Smooth muscle cell (in vitro differentiated cells): Measurements from ENCODE around the gene MS4A5. TPM values are rescaled to one million over a fixed set of nuclear protein-coding genes. Genes with fewer than 3 reads are reported as not detected.
"Not testable (repeated sequence)": the region's sequence is repeated elsewhere in the genome, so short reads cannot be mapped to it uniquely, and the experiment has no call there.

Experiments
- DNase-seq: peaks from one replicate; lab custom pipeline; 2025; ENCODE audit not compliant: unreplicated experiment; lab: John Stamatoyannopoulos, UW
- H2AFZ ChIP-seq: fragments of 200-600 bp; sonication (generic); 2 replicates; pipeline ENCODE4 v1.6.0; 2016; ENCODE audit warnings: antibody characterized with exemption, low read depth, mild to moderate bottlenecking
- H3F3A ChIP-seq: fragments of 200-600 bp; sonication (generic); 2 replicates; pipeline ENCODE4 v1.6.0; 2017; ENCODE audit warnings: antibody characterized with exemption, low read depth
- H3K27ac ChIP-seq: fragments of 200-600 bp; sonication (generic); 2 replicates; pipeline ENCODE4 v1.5.1; 2016; ENCODE audit warnings: low read depth, mild to moderate bottlenecking
- H3K27me3 ChIP-seq: fragments of 200-600 bp; sonication (generic); 2 replicates; pipeline ENCODE4 v1.6.1; 2016; ENCODE audit warnings: low read depth, mild to moderate bottlenecking
- H3K36me3 ChIP-seq: fragments of 200-600 bp; sonication (generic); 2 replicates; pipeline ENCODE4 v1.5.1; 2016; ENCODE audit warnings: low read depth
- H3K4me1 ChIP-seq: fragments of 200-600 bp; sonication (generic); 2 replicates; pipeline ENCODE4 v1.5.1; 2016; ENCODE audit warnings: low read depth
- H3K4me2 ChIP-seq: fragments of 200-600 bp; sonication (generic); 2 replicates; pipeline ENCODE4 v1.6.0; 2016; ENCODE audit warnings: mild to moderate bottlenecking
- H3K4me3 ChIP-seq: fragments of 200-600 bp; sonication (generic); 2 replicates; pipeline ENCODE4 v1.5.1; 2016; ENCODE audit warnings: mild to moderate bottlenecking
- H3K79me2 ChIP-seq: fragments of 200-600 bp; sonication (generic); 2 replicates; pipeline ENCODE4 v1.6.0; 2016; ENCODE audit warnings: low read depth, mild to moderate bottlenecking
- H3K9ac ChIP-seq: fragments of 200-600 bp; sonication (generic); 2 replicates; pipeline ENCODE4 v1.6.0; 2016; ENCODE audit warnings: low read depth
- H3K9me3 ChIP-seq: fragments of 200-600 bp; sonication (generic); replicated peaks from 2 replicates; pipeline ENCODE4 v1.5.1; 2016; ENCODE audit warnings: low read depth
- H4K20me1 ChIP-seq: fragments of 200-600 bp; sonication (generic); 2 replicates; pipeline ENCODE4 v1.6.0; 2016; ENCODE audit warnings: low read depth
- CTCF ChIP-seq: fragments of 200-600 bp; sonication (generic); IDR thresholded peaks from 2 replicates; pipeline ENCODE4 v1.5.1; 2017; ENCODE audit warnings: borderline replicate concordance, mild to moderate bottlenecking, antibody characterized with exemption; ENCODE audit not compliant: insufficient read depth, poor library complexity, severe bottlenecking
- WGBS: methylation state at CpG from one replicate; pipeline ENCODE4 v1.1.7; 2016; ENCODE audit warnings: low lambda C conversion rate; 5-methylcytosine and 5-hydroxymethylcytosine counted together
- polyA plus RNA-seq: library from polyadenylated mRNA; unstranded; fragments of >200 nt; fragmentation: Nextera tagmentation; extraction: Ambion mirVana; gene quantifications from 2 replicates; pipeline ENCODE4 v1.2.1, GENCODE V29; 2016
- total RNA-seq: library from RNA; depleted of rRNA; stranded (reverse); fragments of >200 nt; gene quantifications from 2 replicates; pipeline ENCODE4 v1.2.3, GENCODE V29; 2014

Gene MS4A5
- total and polyA plus RNA-seq, 2 experiments from 2014 or later: not detected

GRCh38 chr11:60433401-60433800 is 4.0 kb downstream of the MS4A5 start:
- Histone ChIP-seq H3K4me2 (no peak overlapping the region), H3K4me1 (no peaks in the 10 kb centered on the region), H3K9ac (no peak overlapping the region), H4K20me1 (no peaks in the 10 kb centered on the region), H3K27me3 (no peaks in the 10 kb centered on the region), H3F3A (no peaks in the 10 kb centered on the region), H3K4me3 (no peak overlapping the region), H3K36me3 (no peaks in the 10 kb centered on the region), H3K27ac (no peak overlapping the region), H3K79me2 (no peaks in the 10 kb centered on the region), H2AFZ (no peak overlapping the region), H3K9me3 (no peaks in the 10 kb centered on the region)
- WGBS: 74% methylated on average over 4 of the region's 4 CpGs
- no peak for TF ChIP-seq CTCF
- DNase-seq: no peak

GRCh38 chr11:60447070-60447469 is 17.7 kb downstream of the MS4A5 start:
- H3K4me2 ChIP-seq: no peak overlapping the region
- no peak for TF ChIP-seq CTCF

GRCh38 chr11:60447846-60448245 is 18.5 kb downstream of the MS4A5 start:
- Histone ChIP-seq H3K4me2 (no peak overlapping the region), H3K9me3 (no peaks in the 10 kb centered on the region), H2AFZ (no peak overlapping the region), H3K4me1 (no peaks in the 10 kb centered on the region), H3K27me3 (no peaks in the 10 kb centered on the region), H3F3A (no peaks in the 10 kb centered on the region), H3K36me3 (no peaks in the 10 kb centered on the region), H3K4me3 (no peak overlapping the region), H4K20me1 (no peaks in the 10 kb centered on the region), H3K27ac (no peak overlapping the region), H3K9ac (no peak overlapping the region), H3K79me2 (no peaks in the 10 kb centered on the region)
- no peak for TF ChIP-seq CTCF
- no peak for DNase-seq

More at GRCh38 chr11:60447070-60447469, 17.7 kb downstream of the MS4A5 start:
- H3K79me2 ChIP-seq: no peaks in the 10 kb centered on the region
- no peaks in the 10 kb centered on the region for H3K27me3 ChIP-seq
- H3K27ac ChIP-seq: no peak overlapping the region
- no peaks in the 10 kb centered on the region for H3F3A ChIP-seq
- DNase-seq: no peak
- H3K4me1 ChIP-seq: no peaks in the 10 kb centered on the region
- H3K4me3 ChIP-seq: no peak overlapping the region
- no peaks in the 10 kb centered on the region for H4K20me1 ChIP-seq
- no peaks in the 10 kb centered on the region for H3K36me3 ChIP-seq
- H2AFZ ChIP-seq: no peak overlapping the region
- H3K9ac ChIP-seq: no peak overlapping the region
- H3K9me3 ChIP-seq: no peaks in the 10 kb centered on the region

GRCh38 chr11:60451185-60451584 is 21.8 kb downstream of the MS4A5 start:
- H3F3A ChIP-seq, H3K4me2 ChIP-seq, H3K27me3 ChIP-seq, H2AFZ ChIP-seq, H3K9ac ChIP-seq, H3K4me3 ChIP-seq, H3K4me1 ChIP-seq, H3K36me3 ChIP-seq, H4K20me1 ChIP-seq, H3K27ac ChIP-seq, DNase-seq, H3K9me3 ChIP-seq, H3K79me2 ChIP-seq: not testable (repeated sequence)
- WGBS: 93% methylated on average over 11 of the region's 32 CpGs
